Endothelial cell of umbilical vein (primary cell): ENCODE measurements around the gene SPRYD3. TPM values are rescaled to one million over a fixed set of nuclear protein-coding genes. Genes with fewer than 3 reads are reported as not detected.

Experiments used
- Bru-seq: library from RNA; stranded (reverse); fragments of 400-500 nt; gene quantifications from one replicate; lab custom pipeline; 2021; lab: Mats Ljungman, UMichigan
- BruChase-seq, 2 experiments: library from RNA; stranded (reverse); fragments of 400-500 nt; gene quantifications; one replicate each; lab custom pipeline; 2021; lab: Mats Ljungman, UMichigan
- BruUV-seq: library from RNA; stranded (reverse); fragments of 400-500 nt; replicated peaks from 2 replicates; lab custom pipeline; 2021; lab: Mats Ljungman, UMichigan
- CTCF ChIA-PET: fragments of 300-600, 350-600 bp; sonication (Branson Sonifier 250); formaldehyde crosslinking; loops from one replicate; lab custom pipeline; 2021; ENCODE audit warnings: antibody characterized with exemption, inconsistent platforms; lab: Charles Lee
- POLR2A ChIA-PET: fragments of 300-600, 350-600 bp; sonication (Branson Sonifier 250); formaldehyde crosslinking; loops from one replicate; lab custom pipeline; 2021; ENCODE audit warnings: antibody characterized with exemption, inconsistent platforms; lab: Charles Lee
- DNase-seq: peaks from one replicate; pipeline ENCODE4 v3.0.0-alpha.2; 2011; ENCODE audit warnings: low read depth, low spot score
- FAIRE-seq: peaks from 2 replicates; lab custom pipeline; 2011; peaks lifted over from hg19 to GRCh38; lab: Jason Lieb, UNC
- H2AFZ ChIP-seq: 2 replicates; pipeline ENCODE4 v1.6.0; 2012; ENCODE audit warnings: low read depth, low read length, control low read depth, inconsistent platforms
- H3K27ac ChIP-seq: 2 replicates; pipeline ENCODE4 v1.5.1; 2011; ENCODE audit warnings: low read depth, mild to moderate bottlenecking, control low read depth, low read length, moderate library complexity; ENCODE audit not compliant: insufficient read depth
- H3K27me3 ChIP-seq, 2 experiments: 2 replicates each; pipeline versions ENCODE4 v1.6.0 to v1.6.1; 2011; ENCODE audit warnings: low read length in 2 of 2, mixed read lengths in 1 of 2; ENCODE audit not compliant: control insufficient read depth in 2 of 2, insufficient read depth in 2 of 2
- H3K36me3 ChIP-seq, 2 experiments: 2 replicates in 1 of 2; 3 replicates in 1 of 2; pipeline ENCODE4 v1.5.1; 2011; ENCODE audit warnings: low read length in 2 of 2, mild to moderate bottlenecking in 1 of 2, moderate library complexity in 1 of 2; ENCODE audit not compliant: control insufficient read depth in 2 of 2, insufficient read depth in 2 of 2; ENCODE audit errors: extremely low read depth in 1 of 2
- H3K4me1 ChIP-seq: 3 replicates; pipeline ENCODE4 v1.5.1; 2011; ENCODE audit warnings: mild to moderate bottlenecking, low read length; ENCODE audit not compliant: control insufficient read depth, insufficient read depth; ENCODE audit errors: extremely low read depth
- H3K4me2 ChIP-seq: 2 replicates; pipeline ENCODE4 v1.6.1; 2011; ENCODE audit warnings: low read length, control low read depth, mixed read lengths; ENCODE audit not compliant: insufficient read depth
- H3K4me3 ChIP-seq, 3 experiments: fragments of 200-600 bp in 1 of 3; sonication (generic), shearing (Covaris generic) in 1 of 3; replicated peaks in 1 of 3; 2 replicates each; pipeline ENCODE4 v1.5.1; 2011 to 2016; ENCODE audit warnings: control low read depth in 3 of 3, low read length in 3 of 3, mild to moderate bottlenecking in 2 of 3, inconsistent platforms in 1 of 3, low read depth in 1 of 3, moderate library complexity in 1 of 3; ENCODE audit not compliant: insufficient read depth in 1 of 3
- H3K79me2 ChIP-seq: 2 replicates; pipeline ENCODE4 v1.6.0; 2012; ENCODE audit warnings: low read length, inconsistent platforms; ENCODE audit not compliant: control insufficient read depth, insufficient read depth
- H3K9ac ChIP-seq: replicated peaks from 2 replicates; pipeline ENCODE3; 2011; ENCODE audit warnings: low read length, control low read depth; ENCODE audit not compliant: insufficient read depth; ENCODE audit errors: extremely low read depth
- H3K9me1 ChIP-seq: replicated peaks from 3 replicates; pipeline ENCODE4 v1.6.0; 2011; ENCODE audit warnings: mild to moderate bottlenecking, low read length; ENCODE audit not compliant: control insufficient read depth, insufficient read depth; ENCODE audit errors: extremely low read depth
- H3K9me3 ChIP-seq: replicated peaks from 2 replicates; pipeline ENCODE4 v1.5.1; 2012; ENCODE audit warnings: low read length, inconsistent platforms; ENCODE audit not compliant: control insufficient read depth, insufficient read depth
- H4K20me1 ChIP-seq: replicated peaks from 2 replicates; pipeline ENCODE3; 2011; ENCODE audit warnings: mild to moderate bottlenecking, low read length; ENCODE audit not compliant: control insufficient read depth, insufficient read depth; ENCODE audit errors: extremely low read depth
- FOS ChIP-seq: IDR thresholded peaks from 2 replicates; pipeline ENCODE4 v1.6.1; 2011; ENCODE audit warnings: mild to moderate bottlenecking, low read length, moderate library complexity, borderline replicate concordance; ENCODE audit not compliant: insufficient read depth
- GATA2 ChIP-seq: IDR thresholded peaks from 2 replicates; pipeline ENCODE4 v1.7.0; 2011; ENCODE audit warnings: low read depth, mild to moderate bottlenecking, moderate library complexity, mixed read lengths, low read length; ENCODE audit not compliant: insufficient read length, insufficient read depth
- JUN ChIP-seq: IDR thresholded peaks from 2 replicates; pipeline ENCODE4 v1.6.1; 2011; ENCODE audit warnings: borderline replicate concordance, low read depth; ENCODE audit not compliant: insufficient read length, insufficient read depth
- MYC ChIP-seq: IDR thresholded peaks from one replicate; pipeline ENCODE4 v1.6.1; 2011; ENCODE audit warnings: mild to moderate bottlenecking, low read depth, low read length
- POLR2A ChIP-seq: IDR thresholded peaks from 2 replicates; pipeline ENCODE4 v1.6.1; 2012; ENCODE audit warnings: low read depth, mild to moderate bottlenecking, control low read depth, low read length
- POLR2AphosphoS5 ChIP-seq: IDR thresholded peaks from 2 replicates; pipeline ENCODE4 v1.6.1; 2012; ENCODE audit warnings: low read depth, mild to moderate bottlenecking, control low read depth, low read length, moderate library complexity; ENCODE audit not compliant: insufficient read depth
- dilution Hi-C: fragments of 300-500 bp; cut with MboI; formaldehyde crosslinking; loops from one replicate; pipeline ENCODE4 v1.15.0; 2019; ENCODE audit warnings: low sequenced_read_pairs; ENCODE audit not compliant: extremely low pct_ligation_motif_present
- intact Hi-C: fragments of 100-400 bp; cut with micrococcal nuclease; formaldehyde crosslinking; loops from one replicate; pipeline ENCODE4 v1.10.0; 2022
- long read RNA-seq: library from polyadenylated mRNA; stranded (forward); transcript quantifications from one replicate; pipeline ENCODE4 v2.0.0, GENCODE V29; 2021
- polyA minus RNA-seq, 3 experiments: library from RNA; depleted of rRNA, polyadenylated mRNA; stranded (reverse); fragments of >200 nt; gene quantifications; 1 replicate in 1 of 3; 2 replicates in 2 of 3; pipeline ENCODE4 v1.2.3, GENCODE V29; 2011
- polyA plus RNA-seq, 4 experiments: library from polyadenylated mRNA; depleted of rRNA in 3 of 4; stranded (reverse) in 3 of 4; unstranded in 1 of 4; fragments of >200 nt; gene quantifications; 2 replicates each; pipeline versions ENCODE4 v1.2.1 to v1.2.3, GENCODE V29; 2011 to 2012; ENCODE audit warnings: missing spikeins in 1 of 4
- total RNA-seq: library from RNA; stranded (reverse); gene quantifications from 2 replicates; pipeline ENCODE4 v1.2.3, GENCODE V29; 2021
- TF ChIP-seq, protein P1 (sequence below): IDR thresholded peaks from 2 replicates; pipeline ENCODE4 v1.6.1; 2011; ENCODE audit not compliant: insufficient read depth, insufficient read length
- TF ChIP-seq, protein P2 (sequence below), 2 donors: IDR thresholded peaks; 1 replicate in 1 of 2; 2 replicates in 1 of 2; pipeline ENCODE4 v1.5.1; 2011; ENCODE audit warnings: low read length in 2 of 2, mild to moderate bottlenecking in 2 of 2, moderate library complexity in 2 of 2, control low read depth in 1 of 2, inconsistent platforms in 1 of 2, low read depth in 1 of 2; ENCODE audit not compliant: insufficient read depth in 1 of 2; ENCODE audit errors: extremely low read depth in 1 of 2

The SPRYD3 gene, protein sequence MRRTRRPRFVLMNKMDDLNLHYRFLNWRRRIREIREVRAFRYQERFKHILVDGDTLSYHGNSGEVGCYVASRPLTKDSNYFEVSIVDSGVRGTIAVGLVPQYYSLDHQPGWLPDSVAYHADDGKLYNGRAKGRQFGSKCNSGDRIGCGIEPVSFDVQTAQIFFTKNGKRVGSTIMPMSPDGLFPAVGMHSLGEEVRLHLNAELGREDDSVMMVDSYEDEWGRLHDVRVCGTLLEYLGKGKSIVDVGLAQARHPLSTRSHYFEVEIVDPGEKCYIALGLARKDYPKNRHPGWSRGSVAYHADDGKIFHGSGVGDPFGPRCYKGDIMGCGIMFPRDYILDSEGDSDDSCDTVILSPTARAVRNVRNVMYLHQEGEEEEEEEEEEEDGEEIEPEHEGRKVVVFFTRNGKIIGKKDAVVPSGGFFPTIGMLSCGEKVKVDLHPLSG
- total RNA-seq (31.7 and 39.2 TPM in 2 replicates), polyA plus RNA-seq (38.6 and 39.6 TPM in 2 replicates), polyA minus RNA-seq (41.8 and 45.3 TPM in 2 replicates), Bru-seq, nascent RNA (percentile 64 among the genes with signal in this experiment), BruChase-seq, experiment 1, labeled RNA remaining after a 6-hour chase (percentile 76 among the genes with signal in this experiment), BruChase-seq, experiment 2, labeled RNA remaining after a 2-hour chase (percentile 71 among the genes with signal in this experiment)
- 27.2 and 27.3 TPM in 2 replicates for polyA plus RNA-seq (2011; cell fraction: cytosol; rRNA removed)
- polyA plus RNA-seq (2011; cell fraction: nucleus; rRNA removed): 30.9 and 32.1 TPM in 2 replicates
- polyA plus RNA-seq (2012): 27.6 and 35.4 TPM in 2 replicates
- 28.4 TPM for polyA minus RNA-seq (2011; cell fraction: cytosol; rRNA and poly(A)+ RNA removed)
- polyA minus RNA-seq (2011; cell fraction: nucleus; rRNA and poly(A)+ RNA removed): 13.6 and 18.1 TPM in 2 replicates
- long read RNA-seq, transcript SPRYD3-201 (11 exons, 2,932 nt): major isoform, 92 of 134 reads
- long read RNA-seq, partial matches to known transcripts: 8 of 134 reads
- long read RNA-seq, other reads (novel, unspliced or antisense): 34 of 134 reads

DNA sequence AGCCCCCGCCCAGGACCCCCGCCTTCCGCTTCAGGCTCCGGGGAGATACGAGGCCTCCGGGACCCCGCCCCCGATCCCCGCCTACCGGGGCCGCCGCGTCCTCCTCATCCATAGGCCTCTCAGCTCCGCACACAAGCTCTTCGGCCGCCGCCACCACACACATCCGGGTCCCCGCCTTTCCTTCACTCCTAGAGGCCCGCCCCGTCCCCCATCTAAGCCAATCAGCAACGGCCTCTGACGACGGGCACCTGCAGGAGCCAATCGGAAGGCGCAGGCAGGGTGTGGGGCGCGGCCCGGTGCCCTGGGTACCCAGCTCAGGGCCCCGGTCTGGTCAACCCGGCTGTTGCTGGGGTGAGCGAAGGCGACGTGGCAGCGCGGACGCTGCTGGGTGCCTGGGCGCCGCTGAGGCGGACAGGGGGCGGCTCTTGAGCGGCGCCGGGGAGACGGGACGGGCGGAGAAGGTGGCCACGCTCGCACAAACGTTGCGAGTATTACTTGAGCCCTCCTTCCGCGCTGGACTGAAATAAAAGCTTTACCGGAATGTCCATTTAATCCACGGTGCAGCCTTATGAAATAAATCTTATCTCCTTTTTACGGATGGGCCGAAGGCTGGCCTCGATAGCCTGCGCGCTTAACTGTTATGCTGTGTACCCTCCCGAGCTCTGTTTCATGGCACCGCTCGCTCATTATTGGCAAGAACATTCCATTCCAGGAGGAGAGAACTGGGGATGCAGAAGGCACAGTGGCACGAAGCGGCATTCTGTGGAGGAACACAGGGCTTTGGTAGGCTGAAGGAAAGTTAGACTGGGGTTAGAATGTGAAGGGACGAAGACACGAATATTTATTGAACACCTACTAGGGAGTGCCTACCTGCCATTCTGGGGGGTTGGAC, at the start of gene SPRYD3:
Gene SPRYD3, minus strand, starts transcription at position 165 of the 892 bp plus-strand sequence. Its CDS starts 57 bp downstream, at position 108.
- peaks cover 9% of the 10 kb centered on the region for H3K4me1 ChIP-seq
- H3K36me3 ChIP-seq: peaks cover 0 to 19% of the 10 kb centered on the region in 2 experiments
- peak within 1 kb of the TSS; percentile 52 for H3K27ac ChIP-seq
- POLR2A ChIA-PET: interaction anchor here (0.6 to 1.1 kb wide), 7 partner anchors 9 to 116 kb away, joined by 3 to 5 read pairs (median 3); partner anchors contain the start of genes CSAD and IGFBP6
- peak within 1 kb of the TSS; percentile 78 for H2AFZ ChIP-seq
- DNase-seq (peak; percentile 98), FAIRE-seq (peak; percentile 98)
- H3K4me3 ChIP-seq: peak within 1 kb of the TSS; percentile 68 to 87 (median 80)
- H3K9me3 ChIP-seq: no peaks in the 10 kb centered on the region
- H3K9me1 ChIP-seq: no peaks in the 10 kb centered on the region
- no peaks in the 10 kb centered on the region for H4K20me1 ChIP-seq
- peaks cover 11% of the 10 kb centered on the region for H3K79me2 ChIP-seq
- BruUV-seq: TSS peak; percentile 93
- intact Hi-C loops: loop anchor here (1.0 to 2.0 kb wide), 3 partner anchors 20 to 101 kb away; partner anchors contain the start of genes CSAD and ZNF740
- TF ChIP-seq, protein P1, sequence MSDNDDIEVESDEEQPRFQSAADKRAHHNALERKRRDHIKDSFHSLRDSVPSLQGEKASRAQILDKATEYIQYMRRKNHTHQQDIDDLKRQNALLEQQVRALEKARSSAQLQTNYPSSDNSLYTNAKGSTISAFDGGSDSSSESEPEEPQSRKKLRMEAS: no peak
- TF ChIP-seq POLR2AphosphoS5 (peak; percentile 86), GATA2 (no peak), POLR2A (peak; percentile 98), JUN (no peak), MYC (no peak), FOS (no peak)
- TF ChIP-seq, protein P2, sequence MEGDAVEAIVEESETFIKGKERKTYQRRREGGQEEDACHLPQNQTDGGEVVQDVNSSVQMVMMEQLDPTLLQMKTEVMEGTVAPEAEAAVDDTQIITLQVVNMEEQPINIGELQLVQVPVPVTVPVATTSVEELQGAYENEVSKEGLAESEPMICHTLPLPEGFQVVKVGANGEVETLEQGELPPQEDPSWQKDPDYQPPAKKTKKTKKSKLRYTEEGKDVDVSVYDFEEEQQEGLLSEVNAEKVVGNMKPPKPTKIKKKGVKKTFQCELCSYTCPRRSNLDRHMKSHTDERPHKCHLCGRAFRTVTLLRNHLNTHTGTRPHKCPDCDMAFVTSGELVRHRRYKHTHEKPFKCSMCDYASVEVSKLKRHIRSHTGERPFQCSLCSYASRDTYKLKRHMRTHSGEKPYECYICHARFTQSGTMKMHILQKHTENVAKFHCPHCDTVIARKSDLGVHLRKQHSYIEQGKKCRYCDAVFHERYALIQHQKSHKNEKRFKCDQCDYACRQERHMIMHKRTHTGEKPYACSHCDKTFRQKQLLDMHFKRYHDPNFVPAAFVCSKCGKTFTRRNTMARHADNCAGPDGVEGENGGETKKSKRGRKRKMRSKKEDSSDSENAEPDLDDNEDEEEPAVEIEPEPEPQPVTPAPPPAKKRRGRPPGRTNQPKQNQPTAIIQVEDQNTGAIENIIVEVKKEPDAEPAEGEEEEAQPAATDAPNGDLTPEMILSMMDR (IDR thresholded peaks at IDR 0.05; ENCODE audit: extremely low read depth in 1 of 2, insufficient read depth in 1 of 2, low read depth in 1 of 2, low read length in 2 of 2): no peak
- peak within 1 kb of the TSS; percentile 84 for H3K9ac ChIP-seq
- CTCF ChIA-PET: interaction anchor here (0.6 to 6.4 kb wide), 12 partner anchors 13 to 119 kb away, joined by 3 to 91 read pairs (median 4); partner anchors contain the start of genes CSAD, IGFBP6, SOAT2 and ZNF740
- dilution Hi-C loops: no loop called here
- H3K27me3 ChIP-seq: no peaks in the 10 kb centered on the region
- H3K4me2 ChIP-seq: peak within 1 kb of the TSS; percentile 91
